Measurements from ENCODE around the gene KMT2B. TPM values are rescaled to one million over a fixed set of nuclear protein-coding genes. Genes with fewer than 3 reads are reported as not detected.

KMT2B gene
- total and polyA plus RNA-seq, 9 of the 15 experiments (the other 6 are each of a cell fraction or from before 2014, with no cell fraction given): 0.63 to 43.9 (median 8.1) TPM

- TF ChIP-seq TFAM (CRISPR knock-in tag; conservative IDR thresholded peaks at IDR 0.05): no peak
- peak; percentile 97 for TF ChIP-seq PRDM10 (IDR thresholded peaks at IDR 0.05; ENCODE audit: partially characterized antibody)
- no peak for TF ChIP-seq HDAC6 (IDR thresholded peaks at IDR 0.05; ENCODE audit: low read depth, low read length)
- peak; percentile 84 to 88 for TF ChIP-seq NRF1 (conservative IDR thresholded peaks at IDR 0.05 in 1 of 2, IDR thresholded peaks at IDR 0.05 in 1 of 2)
- TF ChIP-seq ZNF644 (tag; IDR thresholded peaks at IDR 0.05; ENCODE audit: low read depth): peak; percentile 73; the same call in 1 of the 2 replicates
- TF ChIP-seq KLF13 (tag; IDR thresholded peaks at IDR 0.05; ENCODE audit: borderline replicate concordance, low read depth): 0 out of 2 replicates have a peak, but pooled peaks have one; percentile 37
- TF ChIP-seq ELF4 (CRISPR knock-in tag; IDR thresholded peaks at IDR 0.05): 0 out of 2 replicates have a peak, but pooled peaks have one; percentile 20
- 0 out of 2 replicates have a peak, but pooled peaks have one; percentile 56 for TF ChIP-seq ZNF76 (CRISPR knock-in tag; IDR thresholded peaks at IDR 0.05; ENCODE audit: borderline replicate concordance)
- 0 out of 2 replicates have a peak, but pooled peaks have one; percentile 29 for TF ChIP-seq ZNF41 (CRISPR knock-in tag; conservative IDR thresholded peaks at IDR 0.05)
- TF ChIP-seq MBD2 (IDR thresholded peaks at IDR 0.05; ENCODE audit: borderline replicate concordance, low read depth): peak; percentile 99
- TF ChIP-seq ZSCAN32 (CRISPR knock-in tag; IDR thresholded peaks at IDR 0.05): no peak
- no peak for TF ChIP-seq ZNF3 (CRISPR knock-in tag; IDR thresholded peaks at IDR 0.05)
- TF ChIP-seq GABPA (tag; conservative IDR thresholded peaks at IDR 0.05; ENCODE audit: low read depth): peak; percentile 88
- no peak for TF ChIP-seq PHF21A (IDR thresholded peaks at IDR 0.05; ENCODE audit: borderline replicate concordance, low read depth)
- TF ChIP-seq CEBPG (CRISPR knock-in tag; IDR thresholded peaks at IDR 0.05): no peak
- TF ChIP-seq CEBPG (tag; conservative IDR thresholded peaks at IDR 0.05 in 1 of 2, IDR thresholded peaks at IDR 0.05 in 1 of 2): no peak
- TF ChIP-seq SP2 (IDR thresholded peaks at IDR 0.05; ENCODE audit: extremely low read depth, low read depth, low read length, poor library complexity, severe bottlenecking): peak; percentile 96
- TF ChIP-seq GTF3C2 (IDR thresholded peaks at IDR 0.05; ENCODE audit: borderline replicate concordance, extremely low read depth, insufficient read length): no peak
- peak; percentile 79; the same call in 1 of the 2 replicates for TF ChIP-seq BMI1 (IDR thresholded peaks at IDR 0.05; ENCODE audit: low read length)
These were observed 40.2 kb downstream of the KMT2B start, which contains the start of gene PROSER3 (continued) for GRCh38 chr19:35757749-35758608.

Data from K562 (cell line).